OCI-LY7 (cell line): ENCODE measurements around the gene LAMA2. TPM values are rescaled to one million over a fixed set of nuclear protein-coding genes. Genes with fewer than 3 reads are reported as not detected.

ENCODE experiments used
- BruUV-seq: library from RNA; stranded (reverse); fragments of 400-500 nt; replicated peaks from 2 replicates; lab custom pipeline; 2021; lab: Mats Ljungman, UMichigan
- CTCF ChIA-PET: fragments of 300-600 bp; sonication (Branson Sonifier 250); formaldehyde crosslinking; loops from one replicate; lab custom pipeline; 2022; ENCODE audit warnings: antibody characterized with exemption; ENCODE audit not compliant: unreplicated experiment; lab: Charles Lee
- POLR2A ChIA-PET: fragments of 300-600 bp; sonication (Branson Sonifier 250); formaldehyde crosslinking; loops from one replicate; lab custom pipeline; 2022; ENCODE audit warnings: antibody characterized with exemption; lab: Charles Lee
- DNase-seq: peaks from one replicate; pipeline ENCODE4 v3.0.0-alpha.2; 2015; ENCODE audit warnings: low spot score
- H2AFZ ChIP-seq: fragments of 200-600 bp; sonication (generic), shearing (Covaris generic); 2 replicates; pipeline ENCODE4 v1.6.1; 2014; ENCODE audit warnings: mild to moderate bottlenecking, antibody characterized with exemption, low read length, moderate library complexity
- H3K27ac ChIP-seq: fragments of 200-600 bp; sonication (generic); 2 replicates; pipeline ENCODE4 v1.5.1; 2014; ENCODE audit warnings: mixed run types, low read depth, mild to moderate bottlenecking, moderate library complexity, low read length, inconsistent platforms; ENCODE audit not compliant: poor library complexity, severe bottlenecking
- H3K36me3 ChIP-seq: fragments of 200-600 bp; sonication (generic); 2 replicates; pipeline ENCODE4 v1.6.1; 2014; ENCODE audit warnings: mild to moderate bottlenecking, antibody characterized with exemption, low read length, moderate library complexity, mixed read lengths; ENCODE audit not compliant: insufficient read depth
- H3K4me1 ChIP-seq: fragments of 200-600 bp; sonication (generic); 2 replicates; pipeline ENCODE4 v1.5.1; 2014; ENCODE audit warnings: mild to moderate bottlenecking, low read length; ENCODE audit not compliant: insufficient read depth, poor library complexity, severe bottlenecking
- H3K4me2 ChIP-seq: fragments of 200-600 bp; sonication (generic); 2 replicates; pipeline ENCODE4 v1.6.1; 2014; ENCODE audit warnings: mild to moderate bottlenecking, low read length
- H3K4me3 ChIP-seq: fragments of 200-600 bp; sonication (generic); 2 replicates; pipeline ENCODE4 v1.5.1; 2014; ENCODE audit warnings: mild to moderate bottlenecking, low read depth, low read length; ENCODE audit not compliant: poor library complexity, severe bottlenecking
- H3K79me2 ChIP-seq: fragments of 200-600 bp; sonication (generic); 2 replicates; pipeline ENCODE4 v1.6.1; 2016; ENCODE audit warnings: low read depth, mild to moderate bottlenecking, low read length, moderate library complexity, mixed read lengths; ENCODE audit not compliant: insufficient read depth
- H3K9me2 ChIP-seq: fragments of 200-600 bp; sonication (generic); 2 replicates; pipeline ENCODE4 v1.6.1; 2016; ENCODE audit warnings: mild to moderate bottlenecking, low read length, mixed read lengths; ENCODE audit not compliant: insufficient read depth
- H3K9me3 ChIP-seq: fragments of 200-600 bp; sonication (generic); 2 replicates; pipeline ENCODE4 v1.6.1; 2014; ENCODE audit warnings: mild to moderate bottlenecking, mixed run types, low read length, mixed read lengths
- H4K20me1 ChIP-seq: fragments of 200-600 bp; sonication (generic); 2 replicates; pipeline ENCODE4 v1.6.1; 2014; ENCODE audit warnings: mild to moderate bottlenecking, antibody characterized with exemption, low read length, moderate library complexity, mixed read lengths; ENCODE audit not compliant: insufficient read depth
- EZH2phosphoT487 ChIP-seq: fragments of 200-600 bp; sonication (generic); IDR thresholded peaks from 2 replicates; pipeline ENCODE4 v1.6.1; 2018; ENCODE audit warnings: low read depth, borderline replicate concordance, mild to moderate bottlenecking, mixed run types, antibody characterized with exemption, low read length, moderate library complexity, mixed read lengths
- intact Hi-C: fragments of 100-400 bp; cut with micrococcal nuclease; formaldehyde crosslinking; loops from one replicate; pipeline ENCODE4 v1.10.0; 2022; ENCODE audit not compliant: unreplicated experiment
- total RNA-seq, 2 experiments: library from RNA; depleted of rRNA in 1 of 2; stranded (reverse); fragments of >200 nt in 1 of 2; shearing (Covaris generic) in 1 of 2; gene quantifications; 2 replicates each; pipeline ENCODE4 v1.2.3, GENCODE V29; 2014 to 2022
- TF ChIP-seq, protein P1 (sequence below): fragments of 200-600 bp; sonication (generic); conservative IDR thresholded peaks from 2 replicates; pipeline ENCODE4 v1.5.1; 2014; ENCODE audit warnings: mild to moderate bottlenecking, antibody characterized with exemption, low read length, moderate library complexity, mixed read lengths

Gene LAMA2
- total RNA-seq, 2 experiments from 2014 or later = not detected

GRCh38 chr6:129195161-129195560 is 312.2 kb downstream of the LAMA2 start:
- H3K4me1 ChIP-seq = no peaks in the 10 kb centered on the region
- BruUV-seq = no TSS peak
- ChIA-PET POLR2A (interaction anchor here (0.9 to 1.5 kb wide), 2 partner anchors 17 to 80 kb away, joined by 4 to 5 read pairs; no protein-coding TSS in a partner anchor), CTCF (no interaction called here)
- TF ChIP-seq, protein P1, sequence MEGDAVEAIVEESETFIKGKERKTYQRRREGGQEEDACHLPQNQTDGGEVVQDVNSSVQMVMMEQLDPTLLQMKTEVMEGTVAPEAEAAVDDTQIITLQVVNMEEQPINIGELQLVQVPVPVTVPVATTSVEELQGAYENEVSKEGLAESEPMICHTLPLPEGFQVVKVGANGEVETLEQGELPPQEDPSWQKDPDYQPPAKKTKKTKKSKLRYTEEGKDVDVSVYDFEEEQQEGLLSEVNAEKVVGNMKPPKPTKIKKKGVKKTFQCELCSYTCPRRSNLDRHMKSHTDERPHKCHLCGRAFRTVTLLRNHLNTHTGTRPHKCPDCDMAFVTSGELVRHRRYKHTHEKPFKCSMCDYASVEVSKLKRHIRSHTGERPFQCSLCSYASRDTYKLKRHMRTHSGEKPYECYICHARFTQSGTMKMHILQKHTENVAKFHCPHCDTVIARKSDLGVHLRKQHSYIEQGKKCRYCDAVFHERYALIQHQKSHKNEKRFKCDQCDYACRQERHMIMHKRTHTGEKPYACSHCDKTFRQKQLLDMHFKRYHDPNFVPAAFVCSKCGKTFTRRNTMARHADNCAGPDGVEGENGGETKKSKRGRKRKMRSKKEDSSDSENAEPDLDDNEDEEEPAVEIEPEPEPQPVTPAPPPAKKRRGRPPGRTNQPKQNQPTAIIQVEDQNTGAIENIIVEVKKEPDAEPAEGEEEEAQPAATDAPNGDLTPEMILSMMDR = no peak
- TF ChIP-seq EZH2phosphoT487 = no peak
- no peak for DNase-seq
- H3K4me3 ChIP-seq = no peak overlapping the region
- H2AFZ ChIP-seq = no peak overlapping the region
- H3K79me2 ChIP-seq = no peaks in the 10 kb centered on the region
- H3K27ac ChIP-seq = no peak overlapping the region
- H3K9me3 ChIP-seq = no peaks in the 10 kb centered on the region
- H3K4me2 ChIP-seq = no peak overlapping the region
- intact Hi-C loops = no loop called here
- no peaks in the 10 kb centered on the region for H3K36me3 ChIP-seq
- H3K9me2 ChIP-seq = no peaks in the 10 kb centered on the region
- H4K20me1 ChIP-seq = no peaks in the 10 kb centered on the region

- intact Hi-C loops = no loop called here
- no peaks in the 10 kb centered on the region for H3K9me2 ChIP-seq
- H3K9me3 ChIP-seq = no peaks in the 10 kb centered on the region
- no TSS peak for BruUV-seq
- no peaks in the 10 kb centered on the region for H3K4me1 ChIP-seq
- H3K4me2 ChIP-seq = no peak overlapping the region
- no peak overlapping the region for H3K27ac ChIP-seq
- TF ChIP-seq, protein P1 = no peak
- no peak for TF ChIP-seq EZH2phosphoT487
- POLR2A ChIA-PET = no interaction called here
- CTCF ChIA-PET = no interaction called here
- DNase-seq = no peak
- no peaks in the 10 kb centered on the region for H3K79me2 ChIP-seq
- H2AFZ ChIP-seq = no peak overlapping the region
- no peaks in the 10 kb centered on the region for H4K20me1 ChIP-seq
- no peak overlapping the region for H3K4me3 ChIP-seq
- no peaks in the 10 kb centered on the region for H3K36me3 ChIP-seq
Measured at GRCh38 chr6:129195643-129196042, 312.7 kb downstream of the LAMA2 start.

GRCh38 chr6:129197154-129197553 is 314.2 kb downstream of the LAMA2 start:
- no peak overlapping the region for H3K27ac ChIP-seq
- DNase-seq = no peak
- no peak overlapping the region for H2AFZ ChIP-seq
- no peaks in the 10 kb centered on the region for H4K20me1 ChIP-seq
- H3K4me1 ChIP-seq = no peaks in the 10 kb centered on the region
- TF ChIP-seq, protein P1 = no peak
- TF ChIP-seq EZH2phosphoT487 = no peak
- no peaks in the 10 kb centered on the region for H3K9me3 ChIP-seq
- no peak overlapping the region for H3K4me3 ChIP-seq
- intact Hi-C loops = no loop called here
- BruUV-seq = no TSS peak
- POLR2A ChIA-PET = interaction anchor here (0.5 to 1.4 kb wide), 2 partner anchors 10 to 562 kb away, joined by 3 to 4 read pairs; no protein-coding TSS in a partner anchor
- H3K9me2 ChIP-seq = no peaks in the 10 kb centered on the region
- no peaks in the 10 kb centered on the region for H3K36me3 ChIP-seq
- CTCF ChIA-PET = interaction anchor here (1.0 kb wide), 1 partner anchor 44 kb away, joined by 3 read pairs; no protein-coding TSS in a partner anchor
- no peaks in the 10 kb centered on the region for H3K79me2 ChIP-seq
- no peak overlapping the region for H3K4me2 ChIP-seq
